Measurements from ENCODE around the gene TMUB1. TPM values are rescaled to one million over a fixed set of nuclear protein-coding genes. Genes with fewer than 3 reads are reported as not detected.

The TMUB1 gene
- total and polyA plus RNA-seq, 2 donors from 2014 or later = 36.9 to 79.9 TPM

- intact Hi-C loops (cut with DNase I) = loop anchor here (10.0 kb wide), 1 partner anchor 210 kb away; no protein-coding TSS in a partner anchor
Observed at GRCh38 chr7:151115121-151115835, 32.0 kb upstream of the TMUB1 start.

GRCh38 chr7:151114151-151115090 is 31.1 kb upstream of the TMUB1 start:
- H3K4me1 ChIP-seq (ENCODE audit: control insufficient read depth in 2 of 3, insufficient read depth in 2 of 3, low read depth in 1 of 3, low read length in 3 of 3) = no peaks in the 10 kb centered on the region

More at GRCh38 chr7:151115121-151115835, 32.0 kb upstream of the TMUB1 start:
- no peak for TF ChIP-seq CTCF (IDR thresholded peaks at IDR 0.05; ENCODE audit: borderline replicate concordance, extremely low read depth, insufficient read depth)
- Histone ChIP-seq H3K27me3 (ENCODE audit: control insufficient read depth, insufficient read depth, low read length) (no peaks in the 10 kb centered on the region), H3K9ac (ENCODE audit: low read length in 3 of 3) (no peak overlapping the region), H3K4me1 (ENCODE audit: control insufficient read depth in 2 of 3, insufficient read depth in 2 of 3, low read depth in 1 of 3, low read length in 3 of 3) (no peaks in the 10 kb centered on the region), H3K4me3 (ENCODE audit: low read length in 3 of 3) (no peak overlapping the region), H3K27ac (ENCODE audit: low read depth in 2 of 2, low read length in 2 of 2) (no peak overlapping the region), H3K9me3 (ENCODE audit: control insufficient read depth in 2 of 3, insufficient read depth in 1 of 3, low read length in 3 of 3) (no peaks in the 10 kb centered on the region), H3K36me3 (ENCODE audit: control insufficient read depth in 2 of 3, insufficient read depth in 3 of 3, low read length in 3 of 3) (peaks cover 0 to 18% (median 5%) of the 10 kb centered on the region in 3 donors)
- FAIRE-seq (no peak), DNase-seq (peak in 4 of 5 donors; percentile 26 to 71 (median 53))

More at GRCh38 chr7:151114151-151115090, 31.1 kb upstream of the TMUB1 start:
- no peaks in the 10 kb centered on the region for H3K9me3 ChIP-seq (ENCODE audit: control insufficient read depth in 2 of 3, insufficient read depth in 1 of 3, low read length in 3 of 3)
- H3K9ac ChIP-seq (ENCODE audit: low read length in 3 of 3) = no peak overlapping the region
- H3K27ac ChIP-seq (ENCODE audit: low read depth in 2 of 2, low read length in 2 of 2) = no peak overlapping the region
- H3K4me3 ChIP-seq (ENCODE audit: low read length in 3 of 3) = no peak overlapping the region
- intact Hi-C loops (cut with DNase I) = loop anchor here (10.0 kb wide), 1 partner anchor 210 kb away; no protein-coding TSS in a partner anchor
- DNase-seq = peak in 4 of 5 donors; percentile 70 to 80 (median 76)
- FAIRE-seq = no peak
- no peaks in the 10 kb centered on the region for H3K27me3 ChIP-seq (ENCODE audit: control insufficient read depth, insufficient read depth, low read length)
- H3K36me3 ChIP-seq (ENCODE audit: control insufficient read depth in 2 of 3, insufficient read depth in 3 of 3, low read length in 3 of 3) = peaks cover 0 to 12% (median 5%) of the 10 kb centered on the region in 3 donors
- no peak for TF ChIP-seq CTCF (IDR thresholded peaks at IDR 0.05; ENCODE audit: borderline replicate concordance, extremely low read depth, insufficient read depth)
